GM12865 (cell line): Measurements from ENCODE around the gene CCDC192.

ENCODE experiments used
- DNase-seq: peaks from one replicate; pipeline ENCODE4 v3.0.0; 2010; ENCODE audit warnings: low read depth
- H3K4me3 ChIP-seq: 2 replicates; pipeline ENCODE4 v1.5.1; 2011; ENCODE audit warnings: mild to moderate bottlenecking, low read depth, low read length, control low read depth
- TF ChIP-seq, protein P1 (sequence below): IDR thresholded peaks from 2 replicates; pipeline ENCODE4 v1.5.1; 2011; ENCODE audit warnings: low read length, control low read depth, low read depth, inconsistent platforms; ENCODE audit not compliant: insufficient read depth; ENCODE audit errors: missing control alignments

CCDC192 gene

GRCh38 chr5:127702926-127703561 is at the start of gene CCDC192:
CCDC192 (plus strand) TSS chr5:127703391; CDS start chr5:127703446, 55 bp downstream.
- H3K4me3 ChIP-seq: no peak within 1 kb of the TSS
- no peak for DNase-seq
- TF ChIP-seq, protein P1, sequence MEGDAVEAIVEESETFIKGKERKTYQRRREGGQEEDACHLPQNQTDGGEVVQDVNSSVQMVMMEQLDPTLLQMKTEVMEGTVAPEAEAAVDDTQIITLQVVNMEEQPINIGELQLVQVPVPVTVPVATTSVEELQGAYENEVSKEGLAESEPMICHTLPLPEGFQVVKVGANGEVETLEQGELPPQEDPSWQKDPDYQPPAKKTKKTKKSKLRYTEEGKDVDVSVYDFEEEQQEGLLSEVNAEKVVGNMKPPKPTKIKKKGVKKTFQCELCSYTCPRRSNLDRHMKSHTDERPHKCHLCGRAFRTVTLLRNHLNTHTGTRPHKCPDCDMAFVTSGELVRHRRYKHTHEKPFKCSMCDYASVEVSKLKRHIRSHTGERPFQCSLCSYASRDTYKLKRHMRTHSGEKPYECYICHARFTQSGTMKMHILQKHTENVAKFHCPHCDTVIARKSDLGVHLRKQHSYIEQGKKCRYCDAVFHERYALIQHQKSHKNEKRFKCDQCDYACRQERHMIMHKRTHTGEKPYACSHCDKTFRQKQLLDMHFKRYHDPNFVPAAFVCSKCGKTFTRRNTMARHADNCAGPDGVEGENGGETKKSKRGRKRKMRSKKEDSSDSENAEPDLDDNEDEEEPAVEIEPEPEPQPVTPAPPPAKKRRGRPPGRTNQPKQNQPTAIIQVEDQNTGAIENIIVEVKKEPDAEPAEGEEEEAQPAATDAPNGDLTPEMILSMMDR: no peak

- no peak overlapping the region for H3K4me3 ChIP-seq
- TF ChIP-seq, protein P1: no peak
Observed at GRCh38 chr5:127656825-127657224, 46.4 kb upstream of the CCDC192 start.

DNA sequence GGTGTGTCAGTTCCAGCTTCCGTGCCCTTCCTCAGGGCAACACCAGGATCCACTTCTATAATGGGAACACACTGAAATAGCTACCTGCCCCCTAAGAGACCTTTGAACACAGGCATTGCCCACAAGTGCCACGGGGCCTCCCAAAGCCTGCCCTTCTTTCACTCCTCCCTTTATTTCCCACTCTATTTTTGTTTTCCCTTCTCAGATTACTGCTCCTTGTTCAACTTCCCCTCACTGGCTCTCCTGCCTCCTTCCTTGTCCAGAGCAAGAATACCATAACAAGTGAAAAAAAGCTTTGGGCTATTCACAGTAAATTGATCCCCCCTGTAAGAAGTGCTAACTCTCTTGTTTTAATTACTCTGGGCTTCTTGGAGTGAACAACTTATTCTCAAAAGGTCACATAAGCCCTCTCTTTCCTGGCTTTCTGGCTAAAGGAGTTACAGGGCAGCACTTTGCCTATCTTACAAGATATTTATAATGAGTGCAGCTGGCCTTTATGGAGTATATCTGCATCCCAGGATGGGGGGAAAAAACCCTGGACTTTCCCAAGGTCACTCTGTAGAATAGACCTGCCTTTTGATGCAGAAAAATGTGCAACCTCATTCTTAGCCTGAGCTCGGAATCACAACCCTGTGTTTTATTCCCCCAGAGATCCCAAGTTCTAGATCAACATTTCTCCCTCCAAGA is 43.0 kb upstream of the CCDC192 start:
- DNase-seq: no peak
- H3K4me3 ChIP-seq: no peak overlapping the region
- TF ChIP-seq, protein P1: no peak

More at GRCh38 chr5:127656825-127657224, 46.4 kb upstream of the CCDC192 start:
- DNase-seq: no peak

DNA sequence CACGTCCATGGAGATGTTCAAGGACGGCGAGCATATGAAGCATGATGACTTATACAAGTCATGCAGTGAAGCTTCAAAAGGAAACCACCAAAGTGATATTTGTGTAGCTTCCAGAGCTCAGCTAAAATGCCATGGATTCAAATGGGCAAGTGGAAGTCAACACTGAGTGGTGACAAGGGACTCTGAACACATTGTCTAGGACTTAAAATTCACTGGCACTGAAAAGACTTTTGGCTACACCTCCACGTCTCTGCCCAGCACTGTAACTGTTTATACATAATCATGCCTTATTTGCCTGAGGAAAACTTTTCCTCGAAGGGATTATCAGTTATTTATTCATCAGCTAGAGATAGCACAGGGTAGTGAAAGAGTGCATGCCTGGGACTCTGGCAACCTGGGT is 39.1 kb upstream of the CCDC192 start:
- DNase-seq: no peak
- H3K4me3 ChIP-seq: no peak overlapping the region
- TF ChIP-seq, protein P1: no peak

DNA sequence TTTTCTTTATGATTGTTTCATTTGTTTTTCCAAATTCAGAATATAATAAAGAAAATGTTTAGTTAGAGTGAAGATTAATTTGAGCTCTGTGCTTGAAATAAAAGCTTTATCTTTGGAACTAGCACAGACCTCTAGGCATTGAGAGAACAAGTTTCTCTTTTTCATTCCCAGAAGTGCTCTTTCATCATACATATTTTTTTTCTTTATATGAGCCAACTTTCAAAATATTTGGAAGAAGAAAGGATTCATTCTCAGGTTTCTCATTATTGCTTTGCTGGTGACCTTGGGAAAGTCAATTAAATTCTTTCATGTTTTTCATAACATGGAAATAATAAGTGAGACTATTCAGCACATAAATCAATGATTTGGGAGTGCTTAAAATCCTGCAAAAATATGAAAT is 37.5 kb upstream of the CCDC192 start:
- TF ChIP-seq, protein P1: no peak
- no peak overlapping the region for H3K4me3 ChIP-seq
- no peak for DNase-seq

DNA sequence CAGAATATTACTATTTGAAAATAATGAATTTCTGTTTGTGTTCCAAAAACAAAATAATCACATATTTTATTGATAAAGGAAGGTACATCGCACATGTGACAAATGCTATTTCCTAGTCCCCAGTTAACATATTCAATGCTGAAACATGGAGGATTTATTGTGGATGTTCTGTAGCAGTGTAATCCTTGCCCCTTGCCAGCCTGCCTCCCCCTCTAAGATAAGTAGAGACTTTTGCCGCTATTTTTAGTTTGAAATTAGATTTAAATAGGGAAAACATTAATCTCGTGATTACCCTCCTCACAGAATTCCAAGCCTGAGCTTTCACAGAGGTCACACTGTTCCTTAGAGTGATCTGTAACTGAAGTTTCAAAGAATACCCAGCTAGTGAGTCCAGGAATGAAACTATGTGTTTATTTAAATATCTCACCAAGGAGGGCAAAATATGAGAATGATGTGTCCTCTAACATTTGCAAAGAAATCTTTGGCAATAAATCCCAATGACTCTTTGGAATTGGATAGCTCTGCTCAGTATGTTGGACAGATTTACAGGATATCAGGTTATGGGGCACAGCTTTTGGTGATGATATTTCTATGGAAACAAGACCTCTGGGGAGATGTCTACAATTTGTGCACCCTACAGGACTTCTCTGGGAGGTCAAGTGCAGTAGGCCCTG is 37.0 kb upstream of the CCDC192 start:
- H3K4me3 ChIP-seq: no peak overlapping the region
- DNase-seq: no peak
- TF ChIP-seq, protein P1: no peak
